Stimulated activated naive CD4-positive, alpha-beta T cell treated with Interleukin-2 at 50 U/mL for 16 hours (primary cell): Measurements from ENCODE around the gene ADAMTS2.

Experiments used
- DNase-seq: peaks from one replicate; lab custom pipeline; 2025; lab: John Stamatoyannopoulos, UW

Gene ADAMTS2

GRCh38 chr5:179311091-179311470 is 34.2 kb downstream of the ADAMTS2 start:
- no peak for DNase-seq

DNA sequence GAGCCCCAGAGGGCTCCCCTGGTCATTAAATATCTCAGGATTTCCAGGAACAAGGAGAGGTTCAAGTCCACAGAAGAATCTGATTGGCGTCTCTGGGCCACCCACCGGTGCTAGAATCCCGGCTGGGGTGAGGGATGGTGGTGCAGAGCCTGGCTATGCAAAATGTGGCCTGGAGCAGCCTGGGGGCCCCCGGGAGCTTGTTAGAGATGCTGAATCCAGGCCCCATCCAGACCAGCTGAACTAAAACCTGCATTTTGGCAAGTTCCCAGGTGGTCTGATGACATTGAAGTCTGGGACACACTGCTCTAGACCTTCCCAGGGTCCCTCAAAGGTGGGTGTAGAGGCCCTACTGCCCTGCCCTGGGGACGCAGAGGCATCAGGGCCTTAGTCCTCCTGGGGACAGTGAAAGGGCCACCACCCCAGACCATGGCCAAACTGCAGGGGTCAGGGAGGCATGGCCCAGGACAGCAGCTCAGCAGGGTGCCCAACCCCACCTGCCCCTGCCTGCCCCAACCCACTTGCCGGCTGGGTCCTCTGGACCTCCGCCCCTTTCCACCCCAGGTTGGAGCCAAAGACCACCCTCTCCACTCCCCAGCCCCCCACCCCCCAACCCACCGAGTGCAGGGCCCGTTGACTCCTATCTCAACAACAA is 34.7 kb downstream of the ADAMTS2 start:
- DNase-seq, result no peak

DNA sequence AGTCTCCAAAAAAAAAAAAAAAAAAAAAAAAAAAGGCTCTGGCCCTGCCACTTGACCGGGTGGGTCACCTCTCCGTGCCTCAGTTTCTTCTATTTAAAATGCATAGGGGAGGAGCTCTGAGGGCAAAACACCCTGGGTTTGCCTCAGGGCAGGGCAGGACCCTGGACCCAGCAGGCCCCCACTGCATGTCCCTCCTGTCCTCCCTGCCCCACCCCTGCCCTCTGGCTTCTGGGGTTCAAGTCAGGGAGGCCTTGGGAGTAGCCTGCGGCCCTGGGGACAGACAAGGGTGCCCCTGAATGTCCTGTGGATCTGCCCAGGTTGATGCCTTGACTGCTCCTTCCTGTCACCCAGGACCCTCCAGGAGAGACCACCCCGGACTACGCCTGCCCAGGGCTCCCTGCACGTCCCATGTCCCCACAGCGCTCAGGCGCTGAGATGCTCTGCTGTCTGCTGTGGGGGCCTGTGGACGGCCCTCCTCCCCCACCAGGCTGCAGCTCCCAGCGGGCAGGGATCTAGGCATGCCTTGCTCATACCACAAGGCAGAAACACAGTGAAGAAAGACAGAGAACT is 35.4 kb downstream of the ADAMTS2 start:
- DNase-seq, result no peak

DNA sequence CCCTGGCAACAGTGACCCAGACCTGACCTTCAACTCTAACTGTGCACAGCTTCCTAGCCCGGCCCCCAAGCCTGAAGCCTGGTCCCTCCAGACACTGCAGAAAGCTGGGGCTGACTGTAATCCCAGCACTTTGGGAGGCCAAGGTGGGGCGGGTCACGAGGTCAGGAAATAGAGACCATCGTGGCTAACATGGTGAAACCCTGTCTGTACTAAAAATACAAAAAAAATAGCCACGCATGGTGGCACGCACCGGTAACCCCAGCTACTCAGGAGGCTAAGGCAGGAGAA is 35.9 kb downstream of the ADAMTS2 start:
- DNase-seq, result no peak

DNA sequence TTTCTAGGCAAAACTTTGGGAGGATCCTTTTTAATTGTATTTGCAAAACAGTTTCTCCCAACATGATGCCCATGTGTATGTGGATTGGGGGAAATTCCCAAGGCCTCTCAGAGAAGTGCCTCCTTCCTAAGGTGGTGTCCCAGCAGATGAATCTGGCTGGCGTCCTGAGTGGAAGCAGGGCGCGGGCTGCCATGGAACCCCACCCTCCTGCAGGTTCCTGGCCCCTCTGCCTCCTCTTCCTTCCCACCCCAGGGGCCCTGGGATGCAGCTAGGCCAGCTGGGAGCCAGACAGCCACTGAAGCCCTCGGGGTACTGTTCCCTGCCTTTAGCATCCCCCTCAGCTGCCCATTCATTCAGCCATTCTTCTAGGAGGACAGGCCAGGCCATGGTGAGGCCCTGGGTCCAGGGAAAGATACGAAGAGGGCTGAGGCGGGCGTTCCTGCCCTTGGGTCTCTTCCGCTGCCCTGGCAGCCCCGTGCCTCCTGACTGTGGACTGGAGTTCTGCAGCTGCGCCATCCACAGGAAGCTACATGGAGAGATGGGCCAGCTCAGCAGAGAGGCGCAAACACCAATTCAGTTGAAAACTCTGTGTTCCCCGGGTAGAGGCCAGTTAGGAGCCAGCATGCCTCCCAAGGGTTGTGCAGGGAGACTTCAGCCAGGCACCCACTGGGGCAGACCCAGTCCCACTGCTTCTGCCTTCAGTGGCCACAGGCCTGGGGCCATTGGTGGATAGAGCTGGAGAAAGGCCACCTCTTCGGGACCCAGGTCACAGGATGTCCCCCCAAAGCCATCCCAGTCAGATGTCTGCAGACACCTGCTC is 36.5 kb downstream of the ADAMTS2 start:
- DNase-seq, result no peak

GRCh38 chr5:179307931-179308471 is 37.3 kb downstream of the ADAMTS2 start:
- no peak for DNase-seq

GRCh38 chr5:179307013-179307800 is 38.1 kb downstream of the ADAMTS2 start:
- no peak for DNase-seq

- no peak for DNase-seq
These were observed 38.9 kb downstream of the ADAMTS2 start for GRCh38 chr5:179306191-179307012.

GRCh38 chr5:179304871-179305270 is 40.4 kb downstream of the ADAMTS2 start:
- no peak for DNase-seq

GRCh38 chr5:179304466-179304865 is 40.8 kb downstream of the ADAMTS2 start:
- DNase-seq, result no peak

- no peak for DNase-seq
These were observed 41.6 kb downstream of the ADAMTS2 start for GRCh38 chr5:179303451-179304200.

- DNase-seq, result no peak
These were observed 42.6 kb downstream of the ADAMTS2 start for GRCh38 chr5:179302499-179303185.

DNA sequence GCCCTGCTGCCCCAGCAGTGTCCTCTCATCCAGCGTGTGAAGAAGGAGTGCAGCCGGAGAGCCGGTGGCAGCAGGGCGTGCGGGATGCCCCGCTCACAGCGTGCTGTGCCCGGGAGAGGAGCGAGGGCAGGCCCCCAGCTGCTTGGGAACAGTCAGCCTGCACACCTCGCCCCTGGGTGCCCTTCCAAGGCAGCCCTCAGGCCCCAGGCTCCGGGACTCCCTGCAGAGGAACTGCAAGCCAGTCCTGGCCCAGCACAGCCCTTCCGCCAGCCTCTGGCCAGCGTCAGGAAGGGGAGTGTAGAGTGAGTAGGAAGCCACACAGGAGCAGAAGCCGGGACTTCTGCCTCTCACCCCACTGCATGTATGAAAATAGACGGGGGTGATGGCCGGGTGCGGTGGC is 43.5 kb downstream of the ADAMTS2 start:
- no peak for DNase-seq

GRCh38 chr5:179301376-179301775 is 43.9 kb downstream of the ADAMTS2 start:
- no peak for DNase-seq

- DNase-seq, result no peak
These were observed 44.6 kb downstream of the ADAMTS2 start for GRCh38 chr5:179300581-179301180.

GRCh38 chr5:179298181-179298993 is 46.9 kb downstream of the ADAMTS2 start:
- DNase-seq, result no peak

GRCh38 chr5:179297486-179298180 is 47.6 kb downstream of the ADAMTS2 start:
- DNase-seq, result no peak

DNA sequence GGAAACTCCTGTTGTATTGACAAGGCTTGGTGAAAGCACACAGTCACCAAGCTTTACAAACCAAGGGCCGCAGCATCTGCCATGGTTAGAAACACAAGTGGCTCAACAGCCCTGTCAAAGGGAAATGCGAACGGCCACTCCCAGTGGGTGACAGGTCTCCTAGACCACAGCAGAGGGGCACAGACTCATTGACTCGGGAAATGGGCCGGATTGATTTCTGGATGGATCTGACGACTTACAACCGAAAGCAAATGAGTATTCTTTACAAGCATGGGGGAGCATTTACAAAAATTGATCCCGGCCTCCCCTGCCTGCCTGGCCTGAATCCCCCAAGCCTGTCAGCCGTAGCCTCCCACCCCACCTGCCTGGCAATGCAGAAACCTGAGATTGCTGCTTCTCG is 48.2 kb downstream of the ADAMTS2 start:
- DNase-seq, result no peak
